ENCODE results near the gene SINHCAF. TPM values are rescaled to one million over a fixed set of nuclear protein-coding genes. Genes with fewer than 3 reads are reported as not detected.

Gene SINHCAF
- total and polyA plus RNA-seq, 9 of the 15 experiments (the other 6 are each of a cell fraction or from before 2014, with no cell fraction given) = 73.2 to 185 (median 110) TPM

DNA sequence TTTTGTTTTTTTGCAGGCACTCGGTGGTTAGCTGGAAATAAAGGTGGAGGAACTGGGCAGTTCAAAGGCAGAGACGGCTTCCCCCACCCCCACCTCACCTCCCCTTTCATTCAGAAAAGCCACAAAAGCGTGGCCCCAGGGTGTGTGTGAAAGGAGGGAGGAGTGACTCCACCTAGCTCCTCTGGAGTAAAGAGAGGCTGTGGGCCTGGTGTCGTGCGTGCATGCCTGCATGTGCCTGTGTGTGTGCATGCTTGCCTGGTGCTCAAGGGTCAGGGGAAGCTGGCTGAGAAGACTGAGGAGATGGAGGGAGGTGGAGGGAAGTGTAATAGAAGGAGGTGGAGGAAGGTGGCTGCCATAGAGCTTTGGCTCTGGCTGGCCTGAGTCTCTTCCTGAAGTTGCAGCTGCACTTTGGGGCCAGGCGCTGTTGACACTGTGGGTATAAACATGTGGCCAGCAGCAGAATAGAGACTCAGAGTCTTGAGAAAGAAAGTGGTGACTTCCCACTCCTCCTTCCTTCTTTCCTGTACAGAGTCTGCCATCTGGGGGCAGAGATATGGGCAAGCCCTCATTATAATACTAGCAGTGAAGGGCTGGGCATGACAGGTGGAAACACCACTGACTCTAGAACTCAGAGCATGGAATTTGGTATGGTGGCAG, 36.9 kb upstream of the SINHCAF start:
- H4K20me1 ChIP-seq (replicated peaks; ENCODE audit: control insufficient read depth, insufficient read depth, low read length) = no peaks in the 10 kb centered on the region
- no peaks in the 10 kb centered on the region for H3K9me1 ChIP-seq (ENCODE audit: control insufficient read depth, insufficient read depth, low read length)
- no peaks in the 10 kb centered on the region for H3K27me3 ChIP-seq (ENCODE audit: control insufficient read depth in 2 of 2, insufficient read depth in 2 of 2, low read length in 2 of 2)
- intact Hi-C loops (cut with micrococcal nuclease) = no loop called here
- ATAC-seq (peak; percentile 80), DNase-seq (ENCODE audit: extremely low read depth in 1 of 4, low spot score in 3 of 4) (peak; percentile 23 to 62 (median 38)), FAIRE-seq (no peak)
- peak overlapping the region; percentile 64 for H3K4me2 ChIP-seq (ENCODE audit: insufficient read depth, low read length)
- POLR2A ChIA-PET = interaction anchor here (0.5 to 2.0 kb wide), 5 partner anchors 10 to 369 kb away, joined by 3 to 7 read pairs (median 3); no protein-coding TSS in a partner anchor
- no peaks in the 10 kb centered on the region for H3K9me3 ChIP-seq (replicated peaks; ENCODE audit: control insufficient read depth, insufficient read depth, low read depth, low read length)
- H2AFZ ChIP-seq (ENCODE audit: low read depth, low read length) = peak overlapping the region; percentile 98
- no peak overlapping the region; the same call in 1 of the 2 replicates for H3K4me3 ChIP-seq
- CTCF ChIA-PET (ENCODE audit: low intra/inter-chr PET ratio) = no interaction called here
- in situ Hi-C loops (cut with MboI) = no loop called here
- peak overlapping the region; percentile 51 to 88; a peak in 3 of 4 replicates for H3K9ac ChIP-seq (ENCODE audit: insufficient read depth in 1 of 2, low read depth in 2 of 2, low read length in 2 of 2)
- BruUV-seq (replicated peaks) = no TSS peak
- H3K27ac ChIP-seq (ENCODE audit: extremely low read depth, low read depth, low read length) = no peak overlapping the region
- H3K36me3 ChIP-seq (ENCODE audit: control insufficient read depth, insufficient read depth, low read length) = no peaks in the 10 kb centered on the region
- H3K4me1 ChIP-seq (replicated peaks in 1 of 2; ENCODE audit: control insufficient read depth in 2 of 2, insufficient read depth in 2 of 2, low read length in 2 of 2) = peaks cover 11 to 12% of the 10 kb centered on the region in 2 experiments; a peak in 3 of 5 replicates
- WGBS (ENCODE audit: insufficient coverage, low coverage, missing lambda C conversion rate) = 18% methylated on average over 5 of the region's 6 CpGs
- no peaks in the 10 kb centered on the region for H3K79me2 ChIP-seq (ENCODE audit: control insufficient read depth, insufficient read depth, low read length)
- TF ChIP-seq, protein P1, sequence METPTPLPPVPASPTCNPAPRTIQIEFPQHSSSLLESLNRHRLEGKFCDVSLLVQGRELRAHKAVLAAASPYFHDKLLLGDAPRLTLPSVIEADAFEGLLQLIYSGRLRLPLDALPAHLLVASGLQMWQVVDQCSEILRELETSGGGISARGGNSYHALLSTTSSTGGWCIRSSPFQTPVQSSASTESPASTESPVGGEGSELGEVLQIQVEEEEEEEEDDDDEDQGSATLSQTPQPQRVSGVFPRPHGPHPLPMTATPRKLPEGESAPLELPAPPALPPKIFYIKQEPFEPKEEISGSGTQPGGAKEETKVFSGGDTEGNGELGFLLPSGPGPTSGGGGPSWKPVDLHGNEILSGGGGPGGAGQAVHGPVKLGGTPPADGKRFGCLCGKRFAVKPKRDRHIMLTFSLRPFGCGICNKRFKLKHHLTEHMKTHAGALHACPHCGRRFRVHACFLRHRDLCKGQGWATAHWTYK (CRISPR knock-in tag; IDR thresholded peaks at IDR 0.05) = no peak
- TF ChIP-seq EWSR1 (IDR thresholded peaks at IDR 0.05; ENCODE audit: borderline replicate concordance, low read depth, partially characterized antibody) (no peak), CHD2 (IDR thresholded peaks at IDR 0.05; ENCODE audit: low read depth, low read length) (no peak), ZNF12 (CRISPR knock-in tag; IDR thresholded peaks at IDR 0.05) (no peak), ZNF76 (CRISPR knock-in tag; IDR thresholded peaks at IDR 0.05; ENCODE audit: borderline replicate concordance) (no peak)
- TF ChIP-seq, protein P2, sequence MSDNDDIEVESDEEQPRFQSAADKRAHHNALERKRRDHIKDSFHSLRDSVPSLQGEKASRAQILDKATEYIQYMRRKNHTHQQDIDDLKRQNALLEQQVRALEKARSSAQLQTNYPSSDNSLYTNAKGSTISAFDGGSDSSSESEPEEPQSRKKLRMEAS (CRISPR knock-in tag; IDR thresholded peaks at IDR 0.05) = peak; percentile 54
- TF ChIP-seq, protein P3, sequence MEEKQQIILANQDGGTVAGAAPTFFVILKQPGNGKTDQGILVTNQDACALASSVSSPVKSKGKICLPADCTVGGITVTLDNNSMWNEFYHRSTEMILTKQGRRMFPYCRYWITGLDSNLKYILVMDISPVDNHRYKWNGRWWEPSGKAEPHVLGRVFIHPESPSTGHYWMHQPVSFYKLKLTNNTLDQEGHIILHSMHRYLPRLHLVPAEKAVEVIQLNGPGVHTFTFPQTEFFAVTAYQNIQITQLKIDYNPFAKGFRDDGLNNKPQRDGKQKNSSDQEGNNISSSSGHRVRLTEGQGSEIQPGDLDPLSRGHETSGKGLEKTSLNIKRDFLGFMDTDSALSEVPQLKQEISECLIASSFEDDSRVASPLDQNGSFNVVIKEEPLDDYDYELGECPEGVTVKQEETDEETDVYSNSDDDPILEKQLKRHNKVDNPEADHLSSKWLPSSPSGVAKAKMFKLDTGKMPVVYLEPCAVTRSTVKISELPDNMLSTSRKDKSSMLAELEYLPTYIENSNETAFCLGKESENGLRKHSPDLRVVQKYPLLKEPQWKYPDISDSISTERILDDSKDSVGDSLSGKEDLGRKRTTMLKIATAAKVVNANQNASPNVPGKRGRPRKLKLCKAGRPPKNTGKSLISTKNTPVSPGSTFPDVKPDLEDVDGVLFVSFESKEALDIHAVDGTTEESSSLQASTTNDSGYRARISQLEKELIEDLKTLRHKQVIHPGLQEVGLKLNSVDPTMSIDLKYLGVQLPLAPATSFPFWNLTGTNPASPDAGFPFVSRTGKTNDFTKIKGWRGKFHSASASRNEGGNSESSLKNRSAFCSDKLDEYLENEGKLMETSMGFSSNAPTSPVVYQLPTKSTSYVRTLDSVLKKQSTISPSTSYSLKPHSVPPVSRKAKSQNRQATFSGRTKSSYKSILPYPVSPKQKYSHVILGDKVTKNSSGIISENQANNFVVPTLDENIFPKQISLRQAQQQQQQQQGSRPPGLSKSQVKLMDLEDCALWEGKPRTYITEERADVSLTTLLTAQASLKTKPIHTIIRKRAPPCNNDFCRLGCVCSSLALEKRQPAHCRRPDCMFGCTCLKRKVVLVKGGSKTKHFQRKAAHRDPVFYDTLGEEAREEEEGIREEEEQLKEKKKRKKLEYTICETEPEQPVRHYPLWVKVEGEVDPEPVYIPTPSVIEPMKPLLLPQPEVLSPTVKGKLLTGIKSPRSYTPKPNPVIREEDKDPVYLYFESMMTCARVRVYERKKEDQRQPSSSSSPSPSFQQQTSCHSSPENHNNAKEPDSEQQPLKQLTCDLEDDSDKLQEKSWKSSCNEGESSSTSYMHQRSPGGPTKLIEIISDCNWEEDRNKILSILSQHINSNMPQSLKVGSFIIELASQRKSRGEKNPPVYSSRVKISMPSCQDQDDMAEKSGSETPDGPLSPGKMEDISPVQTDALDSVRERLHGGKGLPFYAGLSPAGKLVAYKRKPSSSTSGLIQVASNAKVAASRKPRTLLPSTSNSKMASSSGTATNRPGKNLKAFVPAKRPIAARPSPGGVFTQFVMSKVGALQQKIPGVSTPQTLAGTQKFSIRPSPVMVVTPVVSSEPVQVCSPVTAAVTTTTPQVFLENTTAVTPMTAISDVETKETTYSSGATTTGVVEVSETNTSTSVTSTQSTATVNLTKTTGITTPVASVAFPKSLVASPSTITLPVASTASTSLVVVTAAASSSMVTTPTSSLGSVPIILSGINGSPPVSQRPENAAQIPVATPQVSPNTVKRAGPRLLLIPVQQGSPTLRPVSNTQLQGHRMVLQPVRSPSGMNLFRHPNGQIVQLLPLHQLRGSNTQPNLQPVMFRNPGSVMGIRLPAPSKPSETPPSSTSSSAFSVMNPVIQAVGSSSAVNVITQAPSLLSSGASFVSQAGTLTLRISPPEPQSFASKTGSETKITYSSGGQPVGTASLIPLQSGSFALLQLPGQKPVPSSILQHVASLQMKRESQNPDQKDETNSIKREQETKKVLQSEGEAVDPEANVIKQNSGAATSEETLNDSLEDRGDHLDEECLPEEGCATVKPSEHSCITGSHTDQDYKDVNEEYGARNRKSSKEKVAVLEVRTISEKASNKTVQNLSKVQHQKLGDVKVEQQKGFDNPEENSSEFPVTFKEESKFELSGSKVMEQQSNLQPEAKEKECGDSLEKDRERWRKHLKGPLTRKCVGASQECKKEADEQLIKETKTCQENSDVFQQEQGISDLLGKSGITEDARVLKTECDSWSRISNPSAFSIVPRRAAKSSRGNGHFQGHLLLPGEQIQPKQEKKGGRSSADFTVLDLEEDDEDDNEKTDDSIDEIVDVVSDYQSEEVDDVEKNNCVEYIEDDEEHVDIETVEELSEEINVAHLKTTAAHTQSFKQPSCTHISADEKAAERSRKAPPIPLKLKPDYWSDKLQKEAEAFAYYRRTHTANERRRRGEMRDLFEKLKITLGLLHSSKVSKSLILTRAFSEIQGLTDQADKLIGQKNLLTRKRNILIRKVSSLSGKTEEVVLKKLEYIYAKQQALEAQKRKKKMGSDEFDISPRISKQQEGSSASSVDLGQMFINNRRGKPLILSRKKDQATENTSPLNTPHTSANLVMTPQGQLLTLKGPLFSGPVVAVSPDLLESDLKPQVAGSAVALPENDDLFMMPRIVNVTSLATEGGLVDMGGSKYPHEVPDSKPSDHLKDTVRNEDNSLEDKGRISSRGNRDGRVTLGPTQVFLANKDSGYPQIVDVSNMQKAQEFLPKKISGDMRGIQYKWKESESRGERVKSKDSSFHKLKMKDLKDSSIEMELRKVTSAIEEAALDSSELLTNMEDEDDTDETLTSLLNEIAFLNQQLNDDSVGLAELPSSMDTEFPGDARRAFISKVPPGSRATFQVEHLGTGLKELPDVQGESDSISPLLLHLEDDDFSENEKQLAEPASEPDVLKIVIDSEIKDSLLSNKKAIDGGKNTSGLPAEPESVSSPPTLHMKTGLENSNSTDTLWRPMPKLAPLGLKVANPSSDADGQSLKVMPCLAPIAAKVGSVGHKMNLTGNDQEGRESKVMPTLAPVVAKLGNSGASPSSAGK (IDR thresholded peaks at IDR 0.05) = peak; percentile 78

Measured in K562 (cell line).